HL-60 (cell line): ENCODE results near the gene TRABD2B.

Experiments used
- CTCF ChIP-seq: IDR thresholded peaks from one replicate; pipeline ENCODE4 v1.5.1; 2011; ENCODE audit warnings: low read length, control low read depth, inconsistent platforms; ENCODE audit not compliant: insufficient read depth
- GABPA ChIP-seq: IDR thresholded peaks from 2 replicates; pipeline ENCODE4 v1.6.1; 2012; ENCODE audit warnings: low read depth
- POLR2AphosphoS5 ChIP-seq: IDR thresholded peaks from 2 replicates; pipeline ENCODE4 v1.6.1; 2012; ENCODE audit warnings: low read depth
- REST ChIP-seq: IDR thresholded peaks from 2 replicates; pipeline ENCODE4 v1.6.1; 2012; ENCODE audit warnings: low read depth; ENCODE audit not compliant: insufficient replicate concordance

- TF ChIP-seq CTCF = no peak
- TF ChIP-seq REST = no peak
- TF ChIP-seq POLR2AphosphoS5 = no peak
- TF ChIP-seq GABPA = no peak
Observed at GRCh38 chr1:47711184-47711847, 285.9 kb downstream of the TRABD2B start.
